Measurements from ENCODE around the gene OIT3.

Gene OIT3

GRCh38 chr10:72953687-72954086 is 60.1 kb downstream of the OIT3 start:
- DNase-seq: no peak

DNA sequence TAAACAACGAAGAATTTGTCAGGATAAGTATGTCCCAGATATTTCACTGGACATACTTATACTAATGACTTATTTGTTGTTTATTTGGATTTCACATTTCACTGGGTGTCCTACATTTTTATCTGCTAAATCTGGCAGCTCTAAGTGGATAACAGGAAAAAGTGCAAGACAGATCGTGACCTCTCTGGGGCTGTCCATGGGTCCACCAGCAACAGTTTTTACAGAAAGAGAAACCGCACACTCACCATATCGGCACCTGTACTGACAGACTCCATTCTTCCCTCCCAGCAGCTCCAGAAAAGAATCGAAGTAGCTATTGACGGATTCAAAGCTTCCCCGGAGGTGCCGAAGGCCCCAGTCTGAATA is 60.7 kb downstream of the OIT3 start:
- no peak for DNase-seq

DNA sequence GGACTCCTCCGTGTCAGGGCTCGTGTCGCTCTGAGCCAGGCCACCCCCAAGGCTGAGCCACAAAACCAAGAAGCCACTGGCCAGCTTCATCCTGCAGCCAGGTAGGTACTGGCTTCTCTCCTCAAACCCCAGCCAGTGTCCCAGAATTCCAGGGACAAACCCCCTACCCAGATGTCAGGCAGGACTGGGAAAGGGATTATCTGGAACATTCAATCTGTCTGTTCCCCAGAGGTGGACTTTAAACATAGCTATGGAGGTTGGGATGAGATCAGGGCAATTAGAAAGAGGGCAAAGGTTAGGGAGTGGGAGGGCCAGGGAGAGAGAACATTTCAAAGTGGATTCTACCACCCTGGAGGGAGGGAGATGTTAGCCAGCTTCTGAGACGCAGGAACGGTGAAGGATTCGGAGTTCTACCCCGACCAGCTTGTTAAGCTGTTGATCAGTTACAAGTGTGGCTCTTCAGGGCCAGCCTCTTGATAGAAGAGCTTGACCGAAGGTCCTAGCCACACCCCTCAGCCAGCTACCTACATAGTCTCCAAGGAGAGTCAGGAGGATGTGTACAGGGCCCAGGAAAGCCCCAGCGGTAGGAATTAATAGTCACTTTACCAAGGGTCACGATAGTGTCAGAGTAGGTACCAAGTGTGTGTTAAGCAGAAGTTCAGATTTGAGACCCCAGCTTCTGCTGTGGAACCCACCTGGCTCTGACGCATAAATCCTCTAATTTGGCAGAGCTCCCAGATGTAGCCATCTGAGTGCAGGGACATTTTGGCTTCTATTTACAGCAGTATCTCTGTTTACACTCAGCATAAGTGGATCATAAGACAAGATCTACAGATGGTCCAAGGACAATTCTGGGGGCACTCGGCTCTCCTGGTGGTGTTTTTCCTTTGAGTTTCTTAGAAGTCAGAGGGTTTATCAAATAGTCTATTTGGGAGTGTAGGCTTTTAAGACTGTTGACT is 61.3 kb downstream of the OIT3 start, which contains the start of gene PLA2G12B:
PLA2G12B (minus strand) TSS at position 211 of the 959 bp plus-strand sequence; CDS start at position 90, 121 bp downstream.
- no peak for DNase-seq

DNA sequence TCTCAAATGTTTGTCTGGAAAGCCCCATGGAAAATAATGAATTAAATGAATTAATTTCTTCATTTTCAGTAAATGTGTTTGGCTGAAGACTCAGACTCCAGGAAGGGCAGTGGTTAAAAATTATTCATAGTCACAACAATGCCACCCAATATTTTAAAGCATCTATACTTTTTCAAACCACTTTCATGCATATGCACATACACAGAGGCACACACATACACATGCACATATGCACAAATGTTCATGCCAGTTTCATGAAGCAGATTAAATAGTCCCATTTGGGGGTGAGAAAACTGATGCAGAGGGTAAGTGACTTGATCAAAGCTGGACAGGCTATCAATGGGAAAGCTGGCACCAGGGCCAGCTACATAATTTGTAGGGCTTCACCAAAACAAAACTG is 62.5 kb downstream of the OIT3 start:
- no peak for DNase-seq

DNA sequence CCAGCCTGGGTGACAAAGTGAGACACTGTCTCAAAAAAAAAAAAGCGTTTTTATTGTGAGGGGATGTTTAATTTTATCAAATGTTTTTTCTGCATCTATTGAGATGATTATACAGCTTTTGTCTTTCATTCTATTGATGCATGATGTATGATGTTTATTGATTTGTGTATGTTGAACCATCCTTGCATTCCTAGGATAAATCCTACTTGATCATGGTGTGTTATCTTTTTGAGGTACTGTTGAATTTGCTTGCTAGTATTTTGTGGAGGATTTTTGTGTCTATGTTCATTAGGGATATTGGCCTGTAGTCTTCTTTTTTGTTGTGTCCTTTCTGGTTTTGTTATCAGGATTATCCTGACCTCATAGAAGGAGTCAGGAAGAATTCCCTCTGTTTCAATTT is 83.3 kb downstream of the OIT3 start:
- DNase-seq: no peak

GRCh38 chr10:72979709-72980108 is 86.2 kb downstream of the OIT3 start:
- DNase-seq: no peak

GRCh38 chr10:72980348-72980747 is 86.8 kb downstream of the OIT3 start:
- no peak for DNase-seq

DNA sequence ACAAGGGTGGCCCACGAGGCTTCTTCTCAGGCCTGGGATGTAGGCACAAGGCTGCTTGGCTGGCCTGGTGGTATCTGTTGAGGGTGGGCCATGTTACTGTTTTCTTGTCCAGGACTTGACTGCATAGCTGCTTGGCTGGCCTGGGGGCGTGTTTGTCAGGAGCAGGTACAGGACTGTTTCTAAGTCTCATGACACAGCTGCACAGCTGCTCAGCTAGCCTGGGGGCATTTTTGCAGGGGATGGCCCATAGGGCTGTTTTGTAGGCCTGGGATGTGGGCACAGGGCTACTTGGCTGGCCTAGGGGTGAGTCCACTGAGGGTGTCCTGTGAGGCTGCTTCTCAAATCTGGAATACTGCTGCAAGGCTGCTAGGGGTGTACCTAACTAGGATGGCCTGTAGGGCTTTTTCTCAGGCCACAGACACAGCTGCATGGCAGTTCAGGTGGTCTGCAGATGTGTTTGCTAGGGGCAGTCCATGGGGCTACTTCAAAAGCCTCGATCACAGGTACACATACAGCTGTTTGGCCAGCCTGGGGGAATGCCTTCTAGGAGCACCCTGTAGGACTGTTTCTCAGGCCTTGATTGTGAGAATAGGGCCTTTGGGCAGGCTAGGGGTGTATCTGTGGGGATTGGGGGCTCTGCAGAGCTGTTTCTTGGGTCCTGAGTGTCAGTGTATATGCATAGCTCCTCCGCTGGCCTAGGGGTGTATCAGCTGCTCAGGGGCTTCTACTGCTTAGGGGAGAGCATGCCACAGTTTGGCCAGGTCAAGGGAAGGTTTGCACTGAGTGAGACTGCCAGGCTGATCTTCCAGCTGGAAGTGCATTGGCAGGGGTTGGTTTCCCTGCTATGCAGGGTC is 87.7 kb downstream of the OIT3 start:
- DNase-seq: no peak

- DNase-seq: no peak
These were observed 88.5 kb downstream of the OIT3 start for GRCh38 chr10:72981882-72982529.
